Activated CD4-positive, alpha-beta T cell treated with anti-CD3 and anti-CD28 coated beads for 4 hours (primary cell): Measurements from ENCODE around the gene RNF14.
"Not testable (repeated sequence)": the region's sequence is repeated elsewhere in the genome, so short reads cannot be mapped to it uniquely, and the experiment has no call there.

Experiments
- DNase-seq, 2 donors: peaks; one replicate each; pipeline ENCODE4 v3.0.0-alpha.2; 2020

RNF14 gene

DNA sequence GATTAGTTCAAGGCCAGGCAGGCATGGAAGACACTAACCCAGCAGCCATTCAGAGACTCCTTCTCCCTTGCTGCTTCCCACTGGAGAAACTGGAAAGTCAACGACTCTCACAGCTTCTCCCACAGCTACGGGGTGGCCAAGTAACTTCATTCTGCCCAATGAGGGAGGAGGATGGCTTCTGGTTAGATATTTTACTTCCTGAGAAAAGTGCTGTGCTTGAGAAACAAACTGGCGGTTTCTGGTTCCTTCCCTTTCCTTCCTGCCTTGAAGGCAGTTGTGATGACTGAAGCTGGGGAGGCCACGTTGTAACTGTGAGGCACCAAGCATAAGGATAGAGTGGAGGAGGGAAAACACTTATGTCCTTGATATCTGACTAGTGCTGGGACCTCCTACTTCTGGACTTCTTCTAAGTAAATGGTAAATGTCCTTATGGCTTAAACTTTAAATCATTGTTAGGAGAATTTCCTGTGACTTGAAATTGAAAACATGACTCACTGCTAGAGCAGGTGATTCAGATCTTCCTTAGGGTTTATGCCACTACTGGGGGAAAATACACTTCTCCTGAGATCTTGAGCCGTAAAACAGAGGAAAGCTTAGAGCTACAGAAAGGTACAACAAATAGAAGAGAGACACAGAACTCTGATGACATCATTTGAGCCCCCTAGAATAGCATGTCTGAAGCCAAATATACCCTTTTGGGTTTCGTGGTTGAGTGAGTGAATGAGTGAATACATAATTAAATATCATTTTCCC, 47.1 kb downstream of the RNF14 start:
- DNase-seq, result peak; percentile 51 to 56

DNA sequence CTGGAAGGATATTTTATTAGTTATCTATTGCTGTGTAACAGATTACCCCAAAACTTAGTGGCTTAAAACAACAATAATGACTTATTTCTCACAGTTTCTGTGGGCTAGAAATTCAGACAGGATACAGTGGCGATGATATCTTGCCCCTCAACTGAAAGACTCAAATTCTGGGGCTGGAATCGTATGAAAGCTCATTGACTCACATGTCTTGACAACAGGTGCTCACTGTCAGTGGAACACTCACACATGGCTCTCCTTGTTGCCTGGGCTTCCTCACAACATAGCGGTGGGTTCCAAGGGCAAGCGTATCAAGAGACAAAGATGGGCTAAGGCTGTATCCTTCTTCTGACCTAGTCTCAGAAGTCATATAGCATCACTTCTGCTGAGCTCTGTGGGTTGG, 47.7 kb downstream of the RNF14 start:
- DNase-seq, result peak; percentile 45 to 52

DNA sequence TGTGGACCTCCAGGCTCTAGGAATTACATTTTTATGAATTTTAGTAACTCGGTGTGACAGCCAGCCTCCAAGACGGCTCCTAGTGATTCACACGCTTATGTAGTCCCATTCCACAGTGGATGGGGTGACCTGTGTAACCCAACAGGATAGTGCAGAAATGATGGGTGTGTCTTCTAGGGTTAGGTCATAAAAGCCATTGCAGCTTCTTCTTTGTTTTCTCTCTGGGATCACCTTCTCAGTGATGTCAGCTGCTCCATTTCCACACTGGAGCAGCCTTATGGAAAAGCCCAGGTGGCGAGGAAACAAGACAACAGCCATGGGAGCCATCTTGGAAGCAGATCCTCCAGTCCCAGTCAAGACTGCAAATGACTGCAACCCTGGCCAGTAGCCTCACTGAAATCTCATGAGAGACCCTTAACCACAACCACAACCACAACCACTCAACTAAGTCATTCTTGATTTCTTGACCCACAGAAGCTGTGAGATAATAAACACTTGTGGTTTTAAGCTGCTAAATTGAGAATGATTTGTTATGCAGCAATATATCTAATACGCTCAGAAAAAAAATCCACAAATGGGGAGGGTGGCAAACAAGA, 49.0 kb downstream of the RNF14 start:
- DNase-seq, result no peak

DNA sequence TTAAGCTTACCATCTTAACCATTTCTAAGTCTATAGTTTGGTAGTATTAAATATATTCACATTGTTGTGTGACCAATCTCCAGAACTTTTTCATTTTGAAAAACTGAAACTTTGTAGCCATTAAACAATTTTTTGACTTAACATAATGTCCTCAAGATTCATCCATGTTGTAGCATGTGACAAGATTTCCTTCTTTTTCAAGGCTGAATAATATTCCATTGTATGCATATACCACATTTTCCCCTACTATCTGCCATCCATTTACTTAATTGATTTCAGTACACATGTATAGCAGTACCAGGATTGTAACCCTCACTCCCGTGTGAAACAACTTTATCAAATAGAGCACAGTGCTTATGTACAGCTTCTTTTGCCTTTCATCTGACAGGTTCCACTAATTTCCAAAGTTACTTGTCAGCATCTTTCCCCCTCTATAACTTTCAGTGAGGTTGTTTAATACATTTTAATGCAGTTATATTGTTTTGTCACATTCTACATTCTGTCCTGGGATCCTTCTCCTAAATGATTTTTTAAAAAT, 51.3 kb downstream of the RNF14 start:
- DNase-seq, result no peak

DNA sequence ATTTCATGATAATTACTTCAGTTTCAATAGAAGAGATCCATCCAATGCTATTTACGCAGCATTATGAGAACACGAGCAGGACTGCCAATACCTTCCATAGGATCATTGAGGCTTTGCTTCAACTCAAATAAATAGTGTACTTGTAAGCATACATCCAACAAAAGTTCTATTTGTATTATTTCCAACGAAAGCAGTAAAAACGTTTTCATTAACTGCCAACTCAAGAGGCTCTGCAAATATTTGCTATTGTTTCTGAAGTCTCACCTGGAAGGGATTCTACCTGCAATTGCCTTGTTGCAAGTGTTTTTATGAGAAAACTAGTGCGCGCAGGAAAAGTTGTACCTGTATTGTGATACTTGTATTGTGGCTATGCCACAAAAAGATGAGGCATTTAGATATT, 54.9 kb downstream of the RNF14 start:
- DNase-seq, result no peak

DNA sequence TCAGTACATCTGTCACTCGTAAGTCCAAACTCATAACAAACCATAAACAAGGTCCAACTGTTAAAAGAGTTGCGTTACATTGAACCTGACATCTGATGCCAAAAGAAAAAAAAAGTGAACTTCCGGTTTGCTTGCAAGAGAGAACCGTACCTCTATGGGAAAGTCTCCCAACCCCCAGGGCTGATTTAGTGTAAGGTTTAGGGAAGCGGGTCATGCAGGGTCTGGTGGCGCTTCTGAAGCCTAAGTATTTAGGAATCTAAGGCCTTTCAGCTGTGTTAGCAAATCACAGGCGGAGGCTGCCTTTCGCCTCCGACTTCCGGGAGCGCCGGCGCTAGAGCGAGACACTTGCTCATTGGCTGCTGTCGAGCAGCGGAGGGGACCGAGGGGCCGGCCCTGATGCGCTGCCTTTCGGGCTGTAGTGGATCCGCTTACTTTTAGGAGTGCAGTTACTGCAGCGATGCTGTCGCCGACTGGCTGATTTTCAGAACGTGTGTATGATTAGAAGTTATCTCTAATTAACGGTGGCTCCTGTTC, 55.9 kb downstream of the RNF14 start:
- DNase-seq, result peak; percentile 79 to 84

DNA sequence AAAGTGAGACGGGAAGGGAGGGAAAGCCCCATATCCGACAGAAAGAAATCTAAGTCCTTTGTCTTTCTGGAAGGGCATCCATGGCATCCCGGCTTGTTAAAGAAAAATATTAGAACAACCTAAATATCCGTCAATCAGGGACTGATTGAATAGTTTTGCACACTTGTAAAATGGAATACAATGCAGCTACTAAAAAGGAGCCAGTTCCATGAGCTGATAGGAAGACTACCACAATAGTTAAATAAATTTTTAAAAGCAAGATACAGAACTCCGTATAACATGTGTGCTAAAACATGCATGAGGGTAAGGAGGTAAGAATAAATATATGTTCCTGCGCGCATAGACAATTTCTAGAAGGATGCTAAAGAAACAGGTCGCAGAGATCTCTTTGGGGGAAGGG, 56.7 kb downstream of the RNF14 start:
- DNase-seq, result no peak

DNA sequence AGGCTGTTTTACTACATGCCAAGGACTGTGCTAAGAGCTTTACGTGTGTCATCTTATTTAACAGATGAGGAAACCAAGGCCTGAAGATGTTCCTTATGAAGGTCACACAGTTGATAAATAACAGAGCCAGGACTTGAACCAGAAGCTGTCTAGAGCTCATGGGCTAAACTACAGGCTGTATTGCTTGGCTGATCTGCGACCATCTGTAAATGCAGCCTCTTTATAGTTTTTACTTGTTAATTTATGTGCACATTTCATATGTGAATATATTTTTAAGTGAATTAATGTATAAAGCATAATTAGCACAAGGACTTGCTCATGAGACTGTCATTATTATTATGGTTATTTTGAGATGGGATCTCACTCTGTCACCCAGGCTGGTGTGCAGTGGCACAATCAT, 63.2 kb downstream of the RNF14 start:
- DNase-seq, result no peak

DNA sequence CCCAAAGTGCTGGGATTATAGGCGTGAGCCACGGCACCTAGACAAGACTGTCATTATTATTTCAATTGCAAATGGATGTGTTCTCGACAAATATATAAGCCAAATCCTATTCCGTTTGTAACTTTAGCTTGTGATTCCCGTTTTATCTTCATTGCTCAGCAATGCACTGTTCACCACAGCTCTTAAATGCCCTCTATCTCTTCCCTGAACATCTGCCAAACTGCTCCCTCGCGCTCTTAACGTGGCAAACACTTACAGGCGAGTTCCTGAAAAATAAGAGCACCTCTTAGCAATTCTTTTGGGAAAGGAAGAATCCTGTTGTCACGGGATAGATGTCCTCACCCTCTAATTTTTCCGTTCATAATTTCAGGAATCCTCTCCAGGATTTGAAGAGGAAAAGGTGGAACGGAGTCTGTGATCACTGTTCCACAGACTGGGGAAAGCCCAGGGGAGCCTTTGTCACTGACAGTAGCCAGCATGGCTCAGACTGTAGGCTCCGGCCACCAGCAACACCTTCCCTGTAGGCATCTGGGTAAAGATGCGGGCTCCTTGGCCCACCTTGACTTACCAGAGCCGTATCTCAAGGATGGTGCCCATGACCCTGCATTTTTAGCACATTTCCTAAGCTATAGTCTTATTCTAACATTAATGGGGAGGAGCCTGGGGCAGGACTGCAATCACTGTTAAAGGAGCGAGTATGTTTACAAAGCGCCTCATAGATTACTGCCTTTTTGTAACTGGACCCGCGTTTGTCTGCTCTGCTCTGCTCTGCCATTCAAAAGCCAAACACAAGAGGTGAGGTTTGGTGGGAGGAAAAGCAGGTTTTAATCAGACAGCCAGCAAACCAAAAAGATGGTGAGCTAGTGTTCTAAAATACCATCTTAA, 64.1 kb downstream of the RNF14 start:
- DNase-seq, result no peak

DNA sequence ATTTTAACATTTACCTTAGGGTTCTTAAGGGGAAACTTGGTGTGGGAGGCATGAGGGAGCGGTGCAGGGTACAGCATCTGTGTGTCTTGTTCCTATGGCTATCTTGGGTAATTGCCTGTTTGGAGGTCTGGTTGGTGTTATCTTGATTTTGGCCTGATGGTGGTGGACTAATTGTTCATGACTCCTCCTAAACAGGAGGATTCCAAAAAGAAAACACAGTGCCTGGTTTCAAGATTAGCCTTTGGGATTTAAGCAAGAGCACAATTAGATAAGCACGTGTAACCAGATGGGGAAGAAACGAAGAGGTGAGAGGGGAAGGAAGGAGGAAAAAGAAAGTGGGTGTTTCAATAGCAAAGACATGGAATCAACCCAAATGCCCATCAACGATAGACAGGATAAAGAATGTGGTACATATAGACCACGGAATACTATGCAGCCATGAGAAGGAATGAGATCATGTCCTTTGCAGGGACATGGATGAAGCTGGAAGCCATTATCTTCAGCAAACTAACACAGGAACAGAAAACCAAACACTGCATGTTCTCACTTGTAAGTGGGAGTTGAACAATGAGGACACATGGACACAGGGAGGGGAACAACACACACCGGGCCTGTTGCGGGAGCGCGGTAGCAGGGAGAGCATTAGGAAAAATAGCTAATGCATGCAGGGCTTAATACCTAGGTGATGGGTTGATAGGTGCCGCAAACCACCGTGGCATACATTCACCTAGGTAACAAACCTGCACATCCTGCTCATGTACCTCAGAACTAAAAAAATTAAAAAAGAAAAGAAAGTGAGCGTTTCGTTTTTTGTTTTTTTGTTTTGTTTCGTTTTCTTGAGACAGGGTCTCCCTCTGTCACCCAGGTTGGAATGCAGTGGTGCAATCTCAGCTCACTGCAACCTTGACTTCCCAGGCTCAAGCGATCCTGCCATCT, 65.0 kb downstream of the RNF14 start:
- not testable (repeated sequence) for DNase-seq

DNA sequence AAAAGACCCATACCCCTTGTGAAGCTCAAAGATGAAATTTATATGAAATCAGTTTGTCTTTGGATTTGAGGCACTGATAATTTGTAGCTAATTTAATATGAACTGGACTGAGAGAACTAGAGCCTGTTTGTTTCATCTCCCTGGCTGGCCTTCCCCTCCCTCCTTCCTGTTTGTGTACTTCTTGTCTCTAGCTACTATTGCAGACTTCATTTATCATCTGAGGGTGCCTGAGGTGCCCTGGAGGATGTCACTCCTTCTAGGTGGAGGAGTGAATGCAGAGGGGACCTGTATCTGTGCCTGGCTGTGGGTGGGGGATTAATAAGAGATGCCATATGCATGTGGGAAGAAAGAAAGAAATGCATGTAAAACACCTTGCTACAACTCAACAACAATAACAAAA, 66.1 kb downstream of the RNF14 start:
- no peak for DNase-seq

DNA sequence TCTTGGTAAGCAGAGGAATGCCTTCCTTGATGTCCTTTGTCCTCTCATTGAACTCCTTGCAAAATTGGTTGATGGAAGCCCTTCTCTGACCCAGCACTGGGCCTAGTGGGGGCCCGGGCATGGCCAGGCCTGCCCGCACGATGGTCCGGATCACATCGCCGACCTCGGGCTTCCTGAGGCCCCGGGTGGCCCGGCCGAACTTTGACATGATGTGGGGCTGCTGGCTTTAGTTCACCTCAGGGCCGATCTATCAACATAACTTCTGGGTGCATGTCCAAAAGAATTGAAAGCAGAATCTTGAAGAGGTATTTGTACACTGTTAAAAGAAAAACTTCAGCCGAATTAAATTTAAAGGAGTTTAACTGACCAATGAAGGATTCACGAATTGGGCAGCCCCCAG, 68.0 kb downstream of the RNF14 start:
- DNase-seq, result no peak

DNA sequence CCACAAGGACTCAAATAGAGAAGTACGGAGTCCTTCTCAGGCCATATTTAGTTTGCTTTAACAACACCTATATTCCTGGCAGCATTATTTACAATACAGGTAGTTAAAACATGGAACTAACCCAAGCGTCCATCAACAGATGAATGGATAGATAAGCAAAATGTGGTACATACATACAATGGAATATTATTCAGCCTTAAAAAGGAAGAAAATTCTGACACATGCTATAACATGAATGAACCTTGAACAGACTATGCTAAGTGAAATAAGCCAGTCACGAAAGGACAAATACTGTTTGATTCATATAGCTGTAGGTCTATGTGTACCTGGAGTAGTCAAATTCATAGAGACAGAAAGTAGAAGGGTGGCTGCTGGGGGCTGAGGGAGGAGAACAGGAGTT, 68.7 kb downstream of the RNF14 start:
- DNase-seq, result not testable (repeated sequence)

DNA sequence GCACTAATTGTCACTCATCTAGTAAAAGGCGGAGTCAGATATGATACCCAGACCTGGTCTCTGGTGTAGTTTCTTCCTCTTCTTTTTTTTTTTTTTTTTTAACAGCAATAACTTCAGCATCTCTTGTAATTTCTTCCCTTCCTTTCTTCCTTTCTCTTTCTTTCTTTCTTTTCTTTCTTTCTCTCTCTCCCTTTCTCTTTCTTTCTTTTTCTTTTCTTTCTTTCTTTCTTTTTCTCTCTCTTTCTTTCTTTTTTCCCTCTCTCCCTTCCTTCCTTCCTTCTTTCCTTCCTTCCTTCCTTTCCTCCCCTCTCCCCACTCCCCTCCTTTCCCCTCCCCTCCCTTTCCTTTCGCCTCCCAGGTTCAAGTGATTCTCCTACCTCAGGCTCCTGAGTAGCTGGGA, 69.8 kb downstream of the RNF14 start:
- no peak for DNase-seq
